Subcutaneous adipose tissue (tissue), 4 donors: Measurements from ENCODE around the gene TNFRSF8. TPM values are rescaled to one million over a fixed set of nuclear protein-coding genes. Genes with fewer than 3 reads are reported as not detected.

Experiments used
- total RNA-seq, 4 donors: library from RNA; depleted of rRNA; stranded (reverse); fragments of >200 nt; gene quantifications; one replicate each; pipeline ENCODE4 v1.1.0, GENCODE V29; 2016
- TF ChIP-seq, protein P1 (sequence below): fragments of 450-650 bp; IDR thresholded peaks from one replicate; pipeline ENCODE4 v1.5.1; 2016; ENCODE audit warnings: low read depth, mild to moderate bottlenecking, control low read depth, antibody characterized with exemption, moderate library complexity

TNFRSF8 gene
- total RNA-seq, 4 donors from 2014 or later, result 1.5 to 7.2 (median 2.9) TPM

GRCh38 chr1:12167493-12168429, 104.7 kb downstream of the TNFRSF8 start:
- TF ChIP-seq, protein P1, sequence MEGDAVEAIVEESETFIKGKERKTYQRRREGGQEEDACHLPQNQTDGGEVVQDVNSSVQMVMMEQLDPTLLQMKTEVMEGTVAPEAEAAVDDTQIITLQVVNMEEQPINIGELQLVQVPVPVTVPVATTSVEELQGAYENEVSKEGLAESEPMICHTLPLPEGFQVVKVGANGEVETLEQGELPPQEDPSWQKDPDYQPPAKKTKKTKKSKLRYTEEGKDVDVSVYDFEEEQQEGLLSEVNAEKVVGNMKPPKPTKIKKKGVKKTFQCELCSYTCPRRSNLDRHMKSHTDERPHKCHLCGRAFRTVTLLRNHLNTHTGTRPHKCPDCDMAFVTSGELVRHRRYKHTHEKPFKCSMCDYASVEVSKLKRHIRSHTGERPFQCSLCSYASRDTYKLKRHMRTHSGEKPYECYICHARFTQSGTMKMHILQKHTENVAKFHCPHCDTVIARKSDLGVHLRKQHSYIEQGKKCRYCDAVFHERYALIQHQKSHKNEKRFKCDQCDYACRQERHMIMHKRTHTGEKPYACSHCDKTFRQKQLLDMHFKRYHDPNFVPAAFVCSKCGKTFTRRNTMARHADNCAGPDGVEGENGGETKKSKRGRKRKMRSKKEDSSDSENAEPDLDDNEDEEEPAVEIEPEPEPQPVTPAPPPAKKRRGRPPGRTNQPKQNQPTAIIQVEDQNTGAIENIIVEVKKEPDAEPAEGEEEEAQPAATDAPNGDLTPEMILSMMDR, result no peak

DNA sequence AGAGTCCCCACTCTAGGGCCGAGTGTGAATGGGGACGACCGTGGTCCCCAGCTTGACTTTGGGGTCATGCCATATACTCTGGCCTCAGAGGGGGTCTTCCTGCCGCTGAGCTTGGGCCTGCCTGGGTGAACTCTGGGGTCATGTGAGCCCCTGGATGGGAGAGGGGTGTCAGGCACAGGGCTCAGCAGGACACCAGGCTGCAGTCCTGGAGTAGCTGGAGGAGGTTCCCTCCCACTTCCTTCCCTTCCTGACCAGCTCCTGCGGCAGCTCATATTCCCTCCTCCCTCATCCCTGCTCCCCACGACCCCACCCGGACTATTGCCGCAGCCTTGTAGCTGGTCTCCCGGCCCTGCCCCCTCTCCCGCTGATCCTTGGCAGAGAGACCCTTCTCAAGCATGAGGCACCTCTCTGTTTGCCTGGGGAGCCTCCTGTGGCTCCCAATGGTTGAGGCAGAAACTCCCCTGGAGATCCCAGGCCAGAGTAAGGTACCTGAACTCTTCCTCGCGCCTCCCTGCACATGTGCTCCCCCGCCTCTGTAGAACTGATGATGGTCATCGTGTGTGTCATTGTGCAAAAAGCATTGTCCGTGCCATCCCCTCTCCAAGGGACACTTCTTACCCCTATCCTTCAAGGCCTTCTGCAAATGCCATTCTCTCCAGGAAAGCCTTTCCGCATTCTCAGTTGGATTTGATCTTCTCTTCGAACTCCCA, 105.5 kb downstream of the TNFRSF8 start:
- TF ChIP-seq, protein P1, result no peak

GRCh38 chr1:12169442-12170135, 106.5 kb downstream of the TNFRSF8 start:
- TF ChIP-seq, protein P1, result no peak

- TF ChIP-seq, protein P1, result no peak
These were observed 107.2 kb downstream of the TNFRSF8 start for GRCh38 chr1:12170263-12170671.

- TF ChIP-seq, protein P1, result no peak
These were observed 108.3 kb downstream of the TNFRSF8 start for GRCh38 chr1:12171206-12172041.

DNA sequence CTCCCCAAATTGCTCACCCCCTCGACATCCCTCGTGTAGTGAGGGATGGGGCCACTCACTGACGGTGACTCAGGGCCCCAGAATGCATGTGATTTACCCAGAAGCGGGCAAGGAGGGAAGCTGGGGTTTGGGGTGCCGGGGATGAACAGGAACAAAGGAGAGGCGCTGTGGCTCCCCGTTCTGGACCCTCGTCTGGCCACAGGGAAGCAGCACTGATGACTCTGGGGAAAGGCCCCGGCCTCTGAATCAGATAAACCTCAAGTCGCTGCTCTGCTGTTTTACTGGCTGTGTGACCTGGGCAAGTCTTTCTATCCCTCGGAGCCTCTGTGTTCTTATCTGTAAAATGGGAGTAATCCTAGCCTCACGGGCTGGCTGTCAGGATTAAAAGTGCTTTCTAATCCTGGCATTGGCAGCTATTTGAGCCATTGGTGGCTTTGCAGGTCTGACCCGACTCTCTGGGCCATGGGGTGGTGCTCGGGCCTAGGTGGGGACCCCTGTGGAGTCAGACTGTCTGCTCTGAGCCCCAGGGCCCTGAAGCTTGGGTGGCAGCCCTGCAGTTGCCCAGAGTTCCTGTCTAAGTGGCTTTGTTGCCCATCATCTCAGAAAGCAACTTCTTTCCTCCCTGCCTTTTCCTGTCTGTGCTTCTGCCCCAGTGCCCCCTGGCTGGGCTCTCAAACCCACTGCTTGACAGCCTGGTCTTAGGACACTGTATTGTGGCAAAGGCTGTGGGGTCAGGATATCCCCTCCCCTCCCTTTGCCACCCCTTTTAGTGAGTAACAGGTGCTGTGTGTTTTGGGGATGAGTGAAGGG, 109.1 kb downstream of the TNFRSF8 start:
- TF ChIP-seq, protein P1, result no peak
